K562 (cell line): ENCODE data around the gene BCORL1. TPM values are rescaled to one million over a fixed set of nuclear protein-coding genes. Genes with fewer than 3 reads are reported as not detected.

Source experiments
- KDM4B ChIP-seq, 2 experiments: fragments of 450-650 bp in 1 of 2; sonication (generic) in 1 of 2; IDR thresholded peaks; 2 replicates each; pipeline ENCODE4 v1.6.1; 2016 to 2017; ENCODE audit warnings: borderline replicate concordance in 2 of 2, antibody characterized with exemption in 1 of 2, low read depth in 1 of 2, mild to moderate bottlenecking in 1 of 2
- PTBP1 ChIP-seq: fragments of 200-400 bp; formaldehyde crosslinking; IDR thresholded peaks from 2 replicates; pipeline ENCODE4 v1.6.1; 2017; ENCODE audit warnings: low read depth, low read length
- SMAD2 ChIP-seq: fragments of 150-350 bp; IDR thresholded peaks from 2 replicates; pipeline ENCODE4 v1.6.1; 2014; ENCODE audit warnings: low read depth, mild to moderate bottlenecking, low read length
- SMARCB1 ChIP-seq: IDR thresholded peaks from 2 replicates; pipeline ENCODE4 v1.6.1; 2011; ENCODE audit warnings: improper control_type of control experiment, low read depth; ENCODE audit not compliant: insufficient read length
- TEAD2 ChIP-seq: fragments of 450-650 bp; IDR thresholded peaks from 2 replicates; pipeline ENCODE4 v1.6.1; 2016; ENCODE audit warnings: missing genetic modification characterization, control low read depth, missing compliant biosample characterization
- ZBTB7A ChIP-seq: IDR thresholded peaks from 2 replicates; pipeline ENCODE4 v1.6.1; 2011; ENCODE audit warnings: low read depth, mild to moderate bottlenecking, low read length, moderate library complexity, borderline replicate concordance; ENCODE audit not compliant: control insufficient read depth
- ZNF224 ChIP-seq: sonication (generic); formaldehyde crosslinking; IDR thresholded peaks from 2 replicates; pipeline ENCODE4 v1.8.0; 2022; ENCODE audit warnings: mild to moderate bottlenecking, missing genetic modification reagents
- polyA plus RNA-seq, 8 experiments: library from polyadenylated mRNA; depleted of rRNA in 4 of 8; stranded (reverse) in 5 of 8; unstranded in 3 of 8; fragments of >200 nt; fragmentation: Nextera tagmentation in 2 of 8; fragmentation: Illumina TruSeq in 1 of 8; extraction: Ambion mirVana in 2 of 8; extraction: Trizol in 1 of 8; gene quantifications; 2 replicates each; pipeline versions ENCODE4 v1.2.1 to v1.2.3, GENCODE V29; 2011 to 2014; ENCODE audit warnings: inconsistent platforms in 1 of 8, missing spikeins in 1 of 8
- total RNA-seq, 7 experiments: library from RNA; depleted of rRNA in 6 of 7; stranded (reverse); fragments of >200 nt in 6 of 7; fragmentation: Illumina TruSeq in 2 of 7; extraction: Trizol in 2 of 7; gene quantifications; 2 replicates each; pipeline versions ENCODE4 v1.2.1 to v1.2.3, GENCODE V29; 2011 to 2021; ENCODE audit warnings: low replicate concordance in 1 of 7
- TF ChIP-seq, protein P1 (sequence below): fragments of 450-650 bp; conservative IDR thresholded peaks from 2 replicates; pipeline ENCODE4 v1.6.1; 2016; ENCODE audit warnings: missing genetic modification characterization, low read depth, mild to moderate bottlenecking, control low read depth, missing compliant biosample characterization
- TF ChIP-seq, protein P2 (sequence below): sonication (generic); formaldehyde crosslinking; IDR thresholded peaks from 2 replicates; pipeline ENCODE4 v1.8.0; 2022; ENCODE audit warnings: missing genetic modification reagents, mild to moderate bottlenecking, moderate library complexity, borderline replicate concordance
- TF ChIP-seq, protein P3 (sequence below): fragments of 450-650 bp; IDR thresholded peaks from 2 replicates; pipeline ENCODE4 v1.6.1; 2017; ENCODE audit warnings: antibody characterized with exemption, mild to moderate bottlenecking
- TF ChIP-seq, protein P4 (sequence below): fragments of 250-450 bp; sonication (Bioruptor Pico); IDR thresholded peaks from 2 replicates; pipeline ENCODE4 v1.4.0; 2020; ENCODE audit warnings: mild to moderate bottlenecking, moderate library complexity

BCORL1 gene
- total and polyA plus RNA-seq, 9 of the 15 experiments (the other 6 are each of a cell fraction or from before 2014, with no cell fraction given) = 0.48 to 29.6 (median 2.1) TPM

DNA sequence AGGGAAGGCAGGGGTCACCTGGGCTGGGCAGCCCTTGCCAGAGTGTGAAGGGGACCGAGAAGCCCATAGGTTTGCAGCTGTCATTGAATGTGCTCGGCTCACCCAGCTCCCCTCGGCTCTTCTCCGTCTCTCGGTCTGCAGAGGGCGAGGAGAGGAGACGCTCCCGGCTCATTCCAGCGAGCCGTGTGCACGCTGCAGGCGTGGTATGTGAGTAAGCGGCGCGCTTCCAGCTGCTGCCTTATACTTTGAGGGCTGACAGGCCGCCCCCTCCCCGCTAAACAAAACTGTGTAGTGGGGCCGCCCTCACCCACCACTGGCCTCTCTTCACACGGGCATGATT lies 23.0 kb upstream of the BCORL1 start (continued):
- TF ChIP-seq TEAD2 = no peak
- no peak for TF ChIP-seq SMAD2
- peak; percentile 59; the same call in 1 of the 2 replicates for TF ChIP-seq ZBTB7A
- TF ChIP-seq, protein P1, sequence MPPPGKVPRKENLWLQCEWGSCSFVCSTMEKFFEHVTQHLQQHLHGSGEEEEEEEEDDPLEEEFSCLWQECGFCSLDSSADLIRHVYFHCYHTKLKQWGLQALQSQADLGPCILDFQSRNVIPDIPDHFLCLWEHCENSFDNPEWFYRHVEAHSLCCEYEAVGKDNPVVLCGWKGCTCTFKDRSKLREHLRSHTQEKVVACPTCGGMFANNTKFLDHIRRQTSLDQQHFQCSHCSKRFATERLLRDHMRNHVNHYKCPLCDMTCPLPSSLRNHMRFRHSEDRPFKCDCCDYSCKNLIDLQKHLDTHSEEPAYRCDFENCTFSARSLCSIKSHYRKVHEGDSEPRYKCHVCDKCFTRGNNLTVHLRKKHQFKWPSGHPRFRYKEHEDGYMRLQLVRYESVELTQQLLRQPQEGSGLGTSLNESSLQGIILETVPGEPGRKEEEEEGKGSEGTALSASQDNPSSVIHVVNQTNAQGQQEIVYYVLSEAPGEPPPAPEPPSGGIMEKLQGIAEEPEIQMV = no peak
- TF ChIP-seq, protein P2, sequence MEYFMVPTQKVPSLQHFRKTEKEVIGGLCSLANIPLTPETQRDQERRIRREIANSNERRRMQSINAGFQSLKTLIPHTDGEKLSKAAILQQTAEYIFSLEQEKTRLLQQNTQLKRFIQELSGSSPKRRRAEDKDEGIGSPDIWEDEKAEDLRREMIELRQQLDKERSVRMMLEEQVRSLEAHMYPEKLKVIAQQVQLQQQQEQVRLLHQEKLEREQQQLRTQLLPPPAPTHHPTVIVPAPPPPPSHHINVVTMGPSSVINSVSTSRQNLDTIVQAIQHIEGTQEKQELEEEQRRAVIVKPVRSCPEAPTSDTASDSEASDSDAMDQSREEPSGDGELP (CRISPR knock-in tag) = peak; percentile 61; the same call in 1 of the 2 replicates
- no peak for TF ChIP-seq ZNF224 (CRISPR knock-in tag)
- TF ChIP-seq SMARCB1 = no peak
- TF ChIP-seq PTBP1 = no peak
- TF ChIP-seq, protein P3, sequence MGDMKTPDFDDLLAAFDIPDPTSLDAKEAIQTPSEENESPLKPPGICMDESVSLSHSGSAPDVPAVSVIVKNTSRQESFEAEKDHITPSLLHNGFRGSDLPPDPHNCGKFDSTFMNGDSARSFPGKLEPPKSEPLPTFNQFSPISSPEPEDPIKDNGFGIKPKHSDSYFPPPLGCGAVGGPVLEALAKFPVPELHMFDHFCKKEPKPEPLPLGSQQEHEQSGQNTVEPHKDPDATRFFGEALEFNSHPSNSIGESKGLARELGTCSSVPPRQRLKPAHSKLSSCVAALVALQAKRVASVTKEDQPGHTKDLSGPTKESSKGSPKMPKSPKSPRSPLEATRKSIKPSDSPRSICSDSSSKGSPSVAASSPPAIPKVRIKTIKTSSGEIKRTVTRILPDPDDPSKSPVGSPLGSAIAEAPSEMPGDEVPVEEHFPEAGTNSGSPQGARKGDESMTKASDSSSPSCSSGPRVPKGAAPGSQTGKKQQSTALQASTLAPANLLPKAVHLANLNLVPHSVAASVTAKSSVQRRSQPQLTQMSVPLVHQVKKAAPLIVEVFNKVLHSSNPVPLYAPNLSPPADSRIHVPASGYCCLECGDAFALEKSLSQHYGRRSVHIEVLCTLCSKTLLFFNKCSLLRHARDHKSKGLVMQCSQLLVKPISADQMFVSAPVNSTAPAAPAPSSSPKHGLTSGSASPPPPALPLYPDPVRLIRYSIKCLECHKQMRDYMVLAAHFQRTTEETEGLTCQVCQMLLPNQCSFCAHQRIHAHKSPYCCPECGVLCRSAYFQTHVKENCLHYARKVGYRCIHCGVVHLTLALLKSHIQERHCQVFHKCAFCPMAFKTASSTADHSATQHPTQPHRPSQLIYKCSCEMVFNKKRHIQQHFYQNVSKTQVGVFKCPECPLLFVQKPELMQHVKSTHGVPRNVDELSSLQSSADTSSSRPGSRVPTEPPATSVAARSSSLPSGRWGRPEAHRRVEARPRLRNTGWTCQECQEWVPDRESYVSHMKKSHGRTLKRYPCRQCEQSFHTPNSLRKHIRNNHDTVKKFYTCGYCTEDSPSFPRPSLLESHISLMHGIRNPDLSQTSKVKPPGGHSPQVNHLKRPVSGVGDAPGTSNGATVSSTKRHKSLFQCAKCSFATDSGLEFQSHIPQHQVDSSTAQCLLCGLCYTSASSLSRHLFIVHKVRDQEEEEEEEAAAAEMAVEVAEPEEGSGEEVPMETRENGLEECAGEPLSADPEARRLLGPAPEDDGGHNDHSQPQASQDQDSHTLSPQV = peak; percentile 40; the same call in 1 of the 2 replicates
- TF ChIP-seq KDM4B (IDR thresholded peaks at IDR 0.05; ENCODE audit: borderline replicate concordance in 2 of 2, low read depth in 1 of 2) = no peak
- TF ChIP-seq, protein P4, sequence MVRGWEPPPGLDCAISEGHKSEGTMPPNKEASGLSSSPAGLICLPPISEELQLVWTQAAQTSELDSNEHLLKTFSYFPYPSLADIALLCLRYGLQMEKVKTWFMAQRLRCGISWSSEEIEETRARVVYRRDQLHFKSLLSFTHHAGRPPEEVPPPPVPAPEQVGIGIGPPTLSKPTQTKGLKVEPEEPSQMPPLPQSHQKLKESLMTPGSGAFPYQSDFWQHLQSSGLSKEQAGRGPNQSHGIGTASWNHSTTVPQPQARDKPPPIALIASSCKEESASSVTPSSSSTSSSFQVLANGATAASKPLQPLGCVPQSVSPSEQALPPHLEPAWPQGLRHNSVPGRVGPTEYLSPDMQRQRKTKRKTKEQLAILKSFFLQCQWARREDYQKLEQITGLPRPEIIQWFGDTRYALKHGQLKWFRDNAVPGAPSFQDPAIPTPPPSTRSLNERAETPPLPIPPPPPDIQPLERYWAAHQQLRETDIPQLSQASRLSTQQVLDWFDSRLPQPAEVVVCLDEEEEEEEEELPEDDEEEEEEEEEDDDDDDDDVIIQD (CRISPR knock-in tag) = no peak
- TF ChIP-seq, all 486 proteins: peak for 14
